Measurements from ENCODE around the gene CLCNKB. TPM values are rescaled to one million over a fixed set of nuclear protein-coding genes. Genes with fewer than 3 reads are reported as not detected.

The CLCNKB gene
- total RNA-seq, 1 experiment from 2014 or later: 1.1 TPM

- Histone ChIP-seq H4K20me1 (ENCODE audit: insufficient read depth) (no peaks in the 10 kb centered on the region), H2AFZ (no peak overlapping the region), H3K9me2 (ENCODE audit: insufficient read depth) (no peaks in the 10 kb centered on the region), H3K4me3 (no peak overlapping the region), H3F3A (ENCODE audit: insufficient read depth, low read depth) (peaks cover 30% of the 10 kb centered on the region), H3K27ac (no peak overlapping the region), H3K79me2 (ENCODE audit: low read depth) (no peaks in the 10 kb centered on the region), H3K9me3 (ENCODE audit: insufficient read depth, low read depth) (no peaks in the 10 kb centered on the region), H3K4me1 (replicated peaks; ENCODE audit: insufficient read depth) (peaks cover 71% of the 10 kb centered on the region), H3K27me3 (ENCODE audit: insufficient read depth, low read depth) (no peaks in the 10 kb centered on the region), H3K4me2 (no peak overlapping the region; the same call in 1 of the 2 replicates), H3K36me3 (ENCODE audit: low read depth) (no peaks in the 10 kb centered on the region)
- intact Hi-C loops (cut with micrococcal nuclease; ENCODE audit: unreplicated experiment): no loop called here
- TF ChIP-seq EZH2 (IDR thresholded peaks at IDR 0.05; ENCODE audit: low read depth) (no peak), CTCF (conservative IDR thresholded peaks at IDR 0.05) (no peak)
- no TSS peak for BruUV-seq (replicated peaks)
- ChIA-PET POLR2A (ENCODE audit: unreplicated experiment) (interaction anchor here (0.6 kb wide), 1 partner anchor 466 kb away, joined by 3 read pairs; no protein-coding TSS in a partner anchor), CTCF (interaction anchor here (0.5 to 1.0 kb wide), 3 partner anchors 69 to 233 kb away, joined by 3 to 8 read pairs (median 4); no protein-coding TSS in a partner anchor)
- no peak for DNase-seq
Observed at GRCh38 chr1:16083486-16083885, 39.9 kb downstream of the CLCNKB start.

GRCh38 chr1:16085522-16085921 is 41.9 kb downstream of the CLCNKB start:
- intact Hi-C loops (cut with micrococcal nuclease; ENCODE audit: unreplicated experiment): no loop called here
- no TSS peak for BruUV-seq (replicated peaks)
- H3K36me3 ChIP-seq (ENCODE audit: low read depth): no peaks in the 10 kb centered on the region
- no peaks in the 10 kb centered on the region for H4K20me1 ChIP-seq (ENCODE audit: insufficient read depth)
- no peak overlapping the region for H2AFZ ChIP-seq
- H3K4me1 ChIP-seq (replicated peaks; ENCODE audit: insufficient read depth): peaks cover 77% of the 10 kb centered on the region
- H3K27me3 ChIP-seq (ENCODE audit: insufficient read depth, low read depth): no peaks in the 10 kb centered on the region
- no peak for DNase-seq
- TF ChIP-seq EZH2 (IDR thresholded peaks at IDR 0.05; ENCODE audit: low read depth): no peak
- TF ChIP-seq CTCF (conservative IDR thresholded peaks at IDR 0.05): no peak
- ChIA-PET POLR2A (ENCODE audit: unreplicated experiment) (interaction anchor here (0.6 kb wide), 1 partner anchor 66 kb away, joined by 4 read pairs; no protein-coding TSS in a partner anchor), CTCF (no interaction called here)
- peaks cover 30% of the 10 kb centered on the region for H3F3A ChIP-seq (ENCODE audit: insufficient read depth, low read depth)
- H3K9me2 ChIP-seq (ENCODE audit: insufficient read depth): no peaks in the 10 kb centered on the region
- no peak overlapping the region for H3K4me2 ChIP-seq
- no peaks in the 10 kb centered on the region for H3K9me3 ChIP-seq (ENCODE audit: insufficient read depth, low read depth)
- no peak overlapping the region for H3K27ac ChIP-seq
- no peaks in the 10 kb centered on the region for H3K79me2 ChIP-seq (ENCODE audit: low read depth)
- no peak overlapping the region for H3K4me3 ChIP-seq

GRCh38 chr1:16087733-16088132 is 44.2 kb downstream of the CLCNKB start:
- no peak for TF ChIP-seq EZH2 (IDR thresholded peaks at IDR 0.05; ENCODE audit: low read depth)
- TF ChIP-seq CTCF (conservative IDR thresholded peaks at IDR 0.05): no peak
- peaks cover 30% of the 10 kb centered on the region for H3F3A ChIP-seq (ENCODE audit: insufficient read depth, low read depth)
- no peaks in the 10 kb centered on the region for H3K36me3 ChIP-seq (ENCODE audit: low read depth)
- H3K9me2 ChIP-seq (ENCODE audit: insufficient read depth): no peaks in the 10 kb centered on the region
- no peaks in the 10 kb centered on the region for H3K27me3 ChIP-seq (ENCODE audit: insufficient read depth, low read depth)
- H3K79me2 ChIP-seq (ENCODE audit: low read depth): no peaks in the 10 kb centered on the region
- H4K20me1 ChIP-seq (ENCODE audit: insufficient read depth): no peaks in the 10 kb centered on the region
- no peak for DNase-seq
- POLR2A ChIA-PET (ENCODE audit: unreplicated experiment): no interaction called here
- peak overlapping the region; percentile 81 for H3K4me2 ChIP-seq
- H3K4me1 ChIP-seq (replicated peaks; ENCODE audit: insufficient read depth): peaks cover 84% of the 10 kb centered on the region
- intact Hi-C loops (cut with micrococcal nuclease; ENCODE audit: unreplicated experiment): loop anchor here (1.0 to 2.0 kb wide), 2 partner anchors 33 to 56 kb away; no protein-coding TSS in a partner anchor
- peak overlapping the region; percentile 95 for H3K27ac ChIP-seq
- peak overlapping the region; percentile 64; the same call in 1 of the 2 replicates for H2AFZ ChIP-seq
- no peaks in the 10 kb centered on the region for H3K9me3 ChIP-seq (ENCODE audit: insufficient read depth, low read depth)
- BruUV-seq (replicated peaks): no TSS peak
- CTCF ChIA-PET: no interaction called here
- H3K4me3 ChIP-seq: peak overlapping the region; percentile 45; the same call in 1 of the 2 replicates

Data from PC-9 (cell line).